Measurements from ENCODE around the gene ARHGAP6.

- TF ChIP-seq TAF1 (IDR thresholded peaks at IDR 0.05; ENCODE audit: borderline replicate concordance, low read depth, low read length) (no peak), POLR2AphosphoS5 (IDR thresholded peaks at IDR 0.05; ENCODE audit: low read depth, low read length) (no peak)
These were observed 562.0 kb downstream of the ARHGAP6 start for GRCh38 chrX:11103751-11104150.

All from GM12892 (cell line).